SK-N-DZ (cell line): ENCODE results near the gene DUSP16.

ENCODE experiments used
- DNase-seq: peaks from one replicate; pipeline ENCODE4 v3.0.0-alpha.2; 2015; ENCODE audit warnings: low spot score

The DUSP16 gene

GRCh38 chr12:12441843-12442461 lies 120.7 kb downstream of the DUSP16 start:
- DNase-seq = no peak

DNA sequence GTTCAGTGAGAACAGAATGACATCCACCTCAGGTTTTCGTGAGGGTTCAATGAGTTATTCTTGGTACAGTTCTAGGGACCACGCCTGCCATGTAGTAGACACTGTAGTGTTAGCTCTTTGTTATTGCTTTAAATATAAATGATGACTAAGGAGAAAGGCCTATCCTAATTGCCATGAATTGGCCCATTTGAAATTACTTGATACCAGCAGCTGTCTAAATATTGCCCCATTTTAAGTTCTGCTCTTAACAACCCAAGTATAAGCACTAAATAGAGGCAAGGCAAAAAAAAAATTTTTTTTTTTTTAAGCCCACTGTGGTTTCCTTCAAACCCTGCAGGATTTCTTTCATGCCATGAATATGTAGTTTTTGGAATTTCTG lies 121.2 kb downstream of the DUSP16 start:
- no peak for DNase-seq

DNA sequence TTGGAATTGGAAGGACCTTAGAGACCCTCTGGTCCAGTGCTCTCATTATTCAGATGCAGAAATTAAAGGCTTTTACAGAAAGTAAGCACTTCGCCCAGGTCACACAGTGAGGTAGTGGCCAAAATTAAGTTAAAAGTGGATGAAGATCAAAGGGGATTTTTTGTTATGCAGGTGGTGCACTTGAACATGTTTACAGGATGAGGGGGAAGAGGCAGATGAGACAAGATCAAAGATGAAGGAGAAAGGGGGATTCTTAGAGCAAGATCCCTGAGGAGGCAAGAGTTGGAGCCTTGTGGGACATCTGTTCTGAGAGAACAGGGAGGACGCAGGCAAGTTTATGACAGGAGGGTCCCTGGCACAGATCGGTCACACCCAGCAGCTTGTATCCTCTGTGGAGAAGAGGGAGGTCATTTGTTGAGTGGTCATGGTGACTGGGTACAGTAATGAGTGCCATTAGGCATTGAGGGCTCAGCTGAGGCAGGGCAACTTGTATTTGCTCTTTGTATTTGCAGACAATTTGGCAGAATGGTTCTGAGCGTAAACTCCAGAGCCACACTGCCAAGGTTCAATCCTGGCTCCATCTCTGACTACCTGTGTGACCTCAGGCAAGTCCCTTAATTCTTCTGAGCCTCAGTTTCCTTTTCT lies 121.8 kb downstream of the DUSP16 start:
- no peak for DNase-seq

DNA sequence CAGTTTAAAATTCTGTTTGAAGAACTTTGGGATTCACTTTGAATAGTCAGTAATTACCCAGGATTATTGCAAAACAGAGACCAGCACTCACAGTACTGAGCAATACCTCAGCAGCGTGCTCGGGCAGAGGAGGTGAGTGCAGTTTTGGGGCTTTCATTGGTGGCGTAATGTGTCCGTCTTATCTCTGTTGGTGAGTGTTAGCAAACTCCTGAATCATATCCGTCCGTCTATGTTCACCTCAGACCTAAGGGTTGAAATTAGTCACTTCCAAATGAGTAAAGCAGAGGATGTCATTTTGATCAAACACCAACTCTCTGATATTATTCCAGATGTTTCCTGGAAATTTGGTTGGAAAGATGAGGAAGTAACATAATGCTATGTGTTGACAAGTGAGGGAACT lies 123.0 kb downstream of the DUSP16 start:
- DNase-seq = no peak

GRCh38 chr12:12436831-12437345 lies 125.8 kb downstream of the DUSP16 start:
- no peak for DNase-seq

GRCh38 chr12:12433203-12433731 lies 129.4 kb downstream of the DUSP16 start:
- no peak for DNase-seq

DNA sequence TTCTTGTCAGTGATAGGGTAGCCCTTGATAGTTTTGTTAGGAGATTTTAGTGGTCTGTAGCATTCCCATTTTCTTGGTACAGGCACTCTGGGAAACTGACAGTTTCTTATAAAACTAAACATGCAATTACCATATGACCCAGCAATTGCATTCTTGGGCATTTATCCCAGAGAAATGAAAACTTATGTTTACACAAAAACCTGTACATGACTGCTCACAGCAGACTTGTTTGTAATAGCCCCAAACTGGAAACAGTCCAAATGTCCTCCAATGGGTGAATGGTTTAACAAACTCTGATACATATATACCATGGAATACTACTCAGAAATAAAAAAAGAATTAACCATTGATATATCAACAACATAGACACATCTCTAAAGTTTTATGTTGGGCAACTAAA lies 130.3 kb downstream of the DUSP16 start:
- no peak for DNase-seq

DNA sequence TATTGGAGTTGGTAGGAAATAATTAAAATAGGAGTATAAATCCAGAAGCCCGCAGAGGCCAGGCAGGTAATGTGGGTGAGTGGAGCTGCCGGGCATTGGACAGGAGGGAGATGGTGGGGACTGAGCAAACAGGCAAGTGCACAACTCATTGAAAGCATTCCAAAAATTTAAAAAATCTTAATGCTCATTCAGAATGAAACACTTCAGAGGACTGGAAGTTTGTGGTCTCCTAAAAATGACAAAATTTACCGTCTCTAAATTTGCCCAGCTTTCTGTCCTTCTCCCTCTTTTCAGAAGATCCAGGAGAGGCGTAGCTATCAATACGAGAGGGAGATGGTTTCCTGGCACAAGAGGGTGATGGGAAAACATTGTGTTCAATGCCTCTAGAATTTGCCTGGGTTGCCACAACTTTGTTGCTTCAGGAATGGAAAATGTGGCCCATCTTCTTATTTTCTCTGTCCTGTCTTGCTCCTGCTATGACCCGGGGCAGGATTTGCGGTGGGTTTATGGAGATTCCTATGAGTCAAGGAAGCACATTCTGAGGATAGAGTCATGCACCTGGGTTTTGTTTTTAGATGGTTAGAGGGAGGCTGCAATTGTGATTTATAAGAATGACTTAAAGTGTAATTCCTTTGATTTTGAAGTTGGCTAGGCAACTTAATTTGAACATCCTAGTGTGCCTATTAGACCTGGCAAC lies 133.6 kb downstream of the DUSP16 start:
- no peak for DNase-seq

DNA sequence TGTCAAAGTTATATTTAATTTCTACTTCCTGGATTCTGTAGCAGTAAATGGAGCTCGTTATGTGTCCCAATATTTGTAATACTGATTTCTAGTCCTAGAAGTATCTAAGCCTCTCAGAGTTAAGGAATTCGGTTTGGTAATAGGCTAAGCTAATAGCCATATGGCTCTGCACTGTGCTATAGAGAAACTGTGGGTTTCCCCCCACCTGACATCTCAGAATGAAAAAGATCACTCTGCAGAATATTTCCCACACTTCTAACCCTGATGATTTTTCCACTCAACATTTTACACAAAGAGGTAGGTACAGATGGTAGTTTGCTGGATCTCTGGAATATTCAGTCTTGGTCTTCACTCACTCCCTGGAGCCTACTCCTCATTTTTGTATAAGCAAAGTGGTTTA lies 134.6 kb downstream of the DUSP16 start:
- DNase-seq = no peak

- DNase-seq = peak; percentile 25
Observed at GRCh38 chr12:12427568-12427967, 135.1 kb downstream of the DUSP16 start.

GRCh38 chr12:12425616-12426015 lies 137.0 kb downstream of the DUSP16 start:
- no peak for DNase-seq

DNA sequence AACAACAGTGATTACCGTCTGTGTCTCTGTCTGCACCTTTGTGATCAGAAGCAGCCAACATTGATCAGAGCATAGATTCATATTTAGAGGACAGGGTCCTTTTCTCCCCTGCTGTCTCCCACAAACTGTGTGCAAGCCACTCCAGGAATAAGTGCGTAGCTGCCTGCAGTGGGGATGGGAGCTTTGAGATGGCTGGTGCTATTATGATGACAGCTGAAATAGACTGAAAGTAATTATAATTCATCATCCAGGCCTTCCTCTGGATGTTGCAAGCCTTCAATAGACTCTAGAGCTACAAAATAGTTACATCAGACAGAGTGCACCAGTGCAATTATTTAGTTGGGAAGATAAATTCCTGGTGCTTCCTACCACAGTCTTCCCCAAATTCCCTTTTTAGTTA lies 137.7 kb downstream of the DUSP16 start:
- DNase-seq = no peak
